Activated naive CD4-positive, alpha-beta T cell (primary cell): ENCODE measurements around the gene ORAI2.
A peak's percentile ranks its signal among the peaks of the same experiment; 100 is the strongest.

Source experiments
- DNase-seq, 4 experiments: peaks; one replicate each; lab custom pipeline; 2025; lab: John Stamatoyannopoulos, UW

The ORAI2 gene

GRCh38 chr7:102415685-102416225 is 17.6 kb upstream of the ORAI2 start:
- DNase-seq = peak in 3 of 4 experiments; percentile 6 to 35 (median 35)

- DNase-seq = no peak
These were observed 17.0 kb upstream of the ORAI2 start for GRCh38 chr7:102416406-102416805.

GRCh38 chr7:102417105-102417504 is 16.3 kb upstream of the ORAI2 start:
- no peak for DNase-seq

GRCh38 chr7:102418592-102418991 is 14.8 kb upstream of the ORAI2 start:
- no peak for DNase-seq

GRCh38 chr7:102421706-102422240 is 11.6 kb upstream of the ORAI2 start:
- no peak for DNase-seq

GRCh38 chr7:102424129-102424551 is 9.2 kb upstream of the ORAI2 start:
- no peak for DNase-seq

GRCh38 chr7:102424787-102425218 is 8.6 kb upstream of the ORAI2 start:
- DNase-seq = no peak

GRCh38 chr7:102425639-102426267 is 7.6 kb upstream of the ORAI2 start:
- peak; percentile 45 to 69 (median 58) for DNase-seq

GRCh38 chr7:102426268-102427018 is 6.9 kb upstream of the ORAI2 start:
- DNase-seq = peak in 3 of 4 experiments; percentile 17 to 20 (median 20)

GRCh38 chr7:102427019-102427405 is 6.4 kb upstream of the ORAI2 start:
- DNase-seq = no peak

- no peak for DNase-seq
These were observed 4.1 kb upstream of the ORAI2 start for GRCh38 chr7:102429141-102429899.

GRCh38 chr7:102431617-102432298 is 1.6 kb upstream of the ORAI2 start:
- peak in 3 of 4 experiments; percentile 12 to 36 (median 28) for DNase-seq

GRCh38 chr7:102432442-102433218 is 745 bp upstream of the ORAI2 start:
- no peak for DNase-seq

GRCh38 chr7:102434039-102434486 is 688 bp downstream of the ORAI2 start:
- DNase-seq = no peak

GRCh38 chr7:102436118-102436517 is 2.7 kb downstream of the ORAI2 start:
- DNase-seq = no peak

- no peak for DNase-seq
These were observed 6.8 kb downstream of the ORAI2 start for GRCh38 chr7:102439963-102440795.

GRCh38 chr7:102444961-102445673 is 11.7 kb downstream of the ORAI2 start:
- DNase-seq = no peak

- no peak for DNase-seq
These were observed 12.3 kb downstream of the ORAI2 start for GRCh38 chr7:102445674-102446071.
